Measurements from ENCODE around the gene DOK7.

The DOK7 gene

GRCh38 chr4:3512719-3513118 is 49.6 kb downstream of the DOK7 start:
- H3K36me3 ChIP-seq (ENCODE audit: insufficient read depth, low read length) = peaks cover 91% of the 10 kb centered on the region
- H3K9ac ChIP-seq (ENCODE audit: low read depth, low read length) = no peak overlapping the region
- no peak overlapping the region for H3K27ac ChIP-seq (ENCODE audit: low read length)
- H3K4me1 ChIP-seq (ENCODE audit: insufficient read depth, low read length) = no peaks in the 10 kb centered on the region
- H3K79me2 ChIP-seq (ENCODE audit: insufficient read depth, low read length) = no peaks in the 10 kb centered on the region
- no peak overlapping the region for H3K4me3 ChIP-seq (ENCODE audit: low read depth in 1 of 2, low read length in 2 of 2)
- H3K27me3 ChIP-seq (ENCODE audit: insufficient read depth, low read length, poor library complexity) = no peaks in the 10 kb centered on the region
- no peaks in the 10 kb centered on the region for H3K9me3 ChIP-seq (ENCODE audit: insufficient read depth, low read length, severe bottlenecking)
- H3K4me2 ChIP-seq (ENCODE audit: insufficient read depth, low read length) = no peak overlapping the region
- H2AFZ ChIP-seq (ENCODE audit: low read depth, low read length) = no peak overlapping the region
- no peak for DNase-seq
- ATAC-seq (ENCODE audit: insufficient read depth, low read depth) = no peak
- peaks cover 36% of the 10 kb centered on the region for H4K20me1 ChIP-seq (ENCODE audit: insufficient read depth, low read length)
- TF ChIP-seq CTCF (IDR thresholded peaks at IDR 0.05; ENCODE audit: borderline replicate concordance, extremely low read depth, low read length, poor library complexity, severe bottlenecking) (no peak), EZH2 (IDR thresholded peaks at IDR 0.05; ENCODE audit: borderline replicate concordance, low read depth, low read length, severe bottlenecking) (no peak)

GRCh38 chr4:3513807-3514206 is 50.7 kb downstream of the DOK7 start:
- H3K9me3 ChIP-seq (ENCODE audit: insufficient read depth, low read length, severe bottlenecking) = no peaks in the 10 kb centered on the region
- H3K4me1 ChIP-seq (ENCODE audit: insufficient read depth, low read length) = no peaks in the 10 kb centered on the region
- H3K4me3 ChIP-seq (ENCODE audit: low read depth in 1 of 2, low read length in 2 of 2) = no peak overlapping the region
- H3K9ac ChIP-seq (ENCODE audit: low read depth, low read length) = no peak overlapping the region
- H4K20me1 ChIP-seq (ENCODE audit: insufficient read depth, low read length) = peaks cover 32% of the 10 kb centered on the region
- TF ChIP-seq CTCF (IDR thresholded peaks at IDR 0.05; ENCODE audit: borderline replicate concordance, extremely low read depth, low read length, poor library complexity, severe bottlenecking) (no peak), EZH2 (IDR thresholded peaks at IDR 0.05; ENCODE audit: borderline replicate concordance, low read depth, low read length, severe bottlenecking) (no peak)
- no peaks in the 10 kb centered on the region for H3K79me2 ChIP-seq (ENCODE audit: insufficient read depth, low read length)
- H3K36me3 ChIP-seq (ENCODE audit: insufficient read depth, low read length) = peaks cover 90% of the 10 kb centered on the region
- no peak overlapping the region for H2AFZ ChIP-seq (ENCODE audit: low read depth, low read length)
- ATAC-seq (ENCODE audit: insufficient read depth, low read depth) (no peak), DNase-seq (no peak)
- H3K4me2 ChIP-seq (ENCODE audit: insufficient read depth, low read length) = no peak overlapping the region
- H3K27me3 ChIP-seq (ENCODE audit: insufficient read depth, low read length, poor library complexity) = no peaks in the 10 kb centered on the region
- no peak overlapping the region for H3K27ac ChIP-seq (ENCODE audit: low read length)

GRCh38 chr4:3514221-3514780 is 51.2 kb downstream of the DOK7 start:
- DNase-seq (no peak), ATAC-seq (ENCODE audit: insufficient read depth, low read depth) (no peak)
- H3K4me1 ChIP-seq (ENCODE audit: insufficient read depth, low read length) = no peaks in the 10 kb centered on the region
- H4K20me1 ChIP-seq (ENCODE audit: insufficient read depth, low read length) = peaks cover 32% of the 10 kb centered on the region
- no peak for TF ChIP-seq CTCF (IDR thresholded peaks at IDR 0.05; ENCODE audit: borderline replicate concordance, extremely low read depth, low read length, poor library complexity, severe bottlenecking)
- TF ChIP-seq EZH2 (IDR thresholded peaks at IDR 0.05; ENCODE audit: borderline replicate concordance, low read depth, low read length, severe bottlenecking) = no peak
- peaks cover 92% of the 10 kb centered on the region for H3K36me3 ChIP-seq (ENCODE audit: insufficient read depth, low read length)
- no peaks in the 10 kb centered on the region for H3K79me2 ChIP-seq (ENCODE audit: insufficient read depth, low read length)
- no peak overlapping the region for H3K27ac ChIP-seq (ENCODE audit: low read length)
- H3K9ac ChIP-seq (ENCODE audit: low read depth, low read length) = no peak overlapping the region
- H3K27me3 ChIP-seq (ENCODE audit: insufficient read depth, low read length, poor library complexity) = no peaks in the 10 kb centered on the region
- H3K9me3 ChIP-seq (ENCODE audit: insufficient read depth, low read length, severe bottlenecking) = no peaks in the 10 kb centered on the region
- H3K4me2 ChIP-seq (ENCODE audit: insufficient read depth, low read length) = no peak overlapping the region
- H2AFZ ChIP-seq (ENCODE audit: low read depth, low read length) = no peak overlapping the region
- no peak overlapping the region for H3K4me3 ChIP-seq (ENCODE audit: low read depth in 1 of 2, low read length in 2 of 2)
